Suppressor macrophage (primary cell): ENCODE results near the gene PGLYRP2.

ENCODE experiments used
- DNase-seq, 4 experiments: peaks; one replicate each; pipeline ENCODE4 v3.0.0-alpha.2; 2020 to 2022

The PGLYRP2 gene

DNA sequence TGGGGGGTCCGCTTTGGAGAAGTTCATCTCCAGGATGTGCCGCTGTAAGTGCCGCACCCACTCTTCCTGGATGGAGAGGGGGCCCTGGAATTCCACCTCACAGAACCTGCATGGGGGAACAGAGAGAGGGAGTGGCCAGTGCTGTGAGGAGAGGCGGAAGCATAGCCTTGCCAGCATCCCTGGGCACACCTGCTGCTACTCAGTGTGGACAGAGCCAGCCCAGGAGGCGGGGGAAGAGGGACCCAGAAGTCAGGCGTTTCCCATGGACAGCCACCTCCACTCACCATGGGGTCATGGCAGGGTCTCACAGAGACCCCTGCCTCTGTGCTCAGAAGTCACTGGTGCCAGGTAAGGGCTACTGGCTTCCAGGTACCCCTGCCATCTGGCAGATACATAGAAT lies 56.2 kb downstream of the PGLYRP2 start:
- no peak for DNase-seq

- DNase-seq: no peak
Measured at GRCh38 chr19:15422296-15423075, 56.8 kb downstream of the PGLYRP2 start.

DNA sequence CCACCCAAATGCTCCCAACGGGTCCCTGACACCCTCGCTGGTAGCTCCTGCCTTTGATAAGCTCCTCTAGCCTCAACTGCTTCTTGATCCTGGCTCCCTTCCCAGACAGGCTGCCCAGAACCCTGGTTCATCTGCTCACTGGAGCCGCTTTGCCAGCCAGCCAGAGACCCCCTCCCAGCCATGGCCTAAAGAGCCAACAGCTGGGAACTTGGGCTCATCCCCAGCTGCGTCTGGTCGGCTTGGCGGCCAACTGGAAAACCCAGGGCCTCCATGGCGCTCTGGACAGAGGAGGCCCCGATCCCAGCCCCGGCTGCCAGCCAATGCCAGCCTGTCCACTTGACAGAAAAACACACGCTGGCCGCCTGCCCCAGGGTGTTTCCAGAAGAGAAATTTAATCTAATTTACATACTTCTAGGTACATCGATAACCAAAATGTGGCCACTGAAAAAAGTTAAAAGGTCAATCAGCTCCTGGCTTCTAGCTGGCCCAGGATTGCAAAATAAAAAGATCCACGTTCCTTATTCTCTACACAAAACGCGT lies 57.5 kb downstream of the PGLYRP2 start:
- no peak for DNase-seq

DNA sequence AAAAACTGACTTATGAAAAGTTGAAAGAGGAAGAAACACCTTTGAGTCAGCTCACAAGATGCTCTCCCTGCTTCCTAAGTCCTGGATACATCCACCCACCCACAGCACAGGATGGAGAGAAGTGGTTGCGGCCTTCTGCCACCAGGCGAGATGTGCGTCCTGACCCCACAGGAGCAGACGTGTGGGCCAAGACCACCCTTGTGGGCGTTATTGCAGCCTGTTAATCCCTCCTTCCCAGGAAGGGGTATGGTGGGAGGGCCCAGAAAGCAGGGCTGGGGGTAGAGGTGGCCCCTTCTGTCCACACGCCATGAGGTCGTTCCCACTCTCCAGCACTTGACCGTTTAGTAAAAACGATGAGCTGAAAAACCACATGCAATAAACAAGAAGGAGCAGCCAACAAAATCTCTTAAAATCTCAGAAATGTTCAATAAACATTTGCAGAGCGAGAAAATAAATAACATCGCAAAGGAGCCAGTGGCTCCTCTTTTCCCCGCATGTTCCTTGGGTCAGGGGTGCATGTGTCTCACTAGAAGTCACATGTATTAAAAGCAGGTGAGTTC lies 58.1 kb downstream of the PGLYRP2 start:
- no peak for DNase-seq

GRCh38 chr19:15419413-15420025 lies 59.8 kb downstream of the PGLYRP2 start:
- DNase-seq: no peak
